WTC11 (cell line): ENCODE measurements around the gene CPT1C. TPM values are rescaled to one million over a fixed set of nuclear protein-coding genes. Genes with fewer than 3 reads are reported as not detected.
A peak's percentile ranks its signal among the peaks of the same experiment; 100 is the strongest.

Experiments used
- ATAC-seq: fragments of 200-7000 bp; cut with Tn5 transposase; 2 replicates; pipeline ENCODE4 v1.10.0; 2021; ENCODE audit warnings: mild to moderate bottlenecking, moderate library complexity
- CTCF ChIA-PET: fragments of 300-600 bp; sonication (Branson Sonifier 250); formaldehyde crosslinking; loops from one replicate; lab custom pipeline; 2021; ENCODE audit warnings: antibody characterized with exemption; lab: Charles Lee
- POLR2A ChIA-PET: fragments of 350-600 bp; sonication (Branson Sonifier 250); formaldehyde crosslinking; loops from one replicate; lab custom pipeline; 2021; ENCODE audit warnings: antibody characterized with exemption; lab: Charles Lee
- DNase-seq: peaks from one replicate; pipeline ENCODE4 v3.0.0; 2021; ENCODE audit warnings: low spot score
- H3K27ac Mint-ChIP-seq: 2 replicates; pipeline ENCODE4 v1.8.0; 2021; ENCODE audit warnings: mixed read lengths
- H3K27me3 Mint-ChIP-seq: 2 replicates; pipeline ENCODE4 v1.8.0; 2021; ENCODE audit warnings: low read depth, mild to moderate bottlenecking, moderate library complexity, mixed read lengths
- H3K36me3 Mint-ChIP-seq: 2 replicates; pipeline ENCODE4 v1.8.0; 2021; ENCODE audit warnings: mixed read lengths
- H3K4me1 Mint-ChIP-seq: 2 replicates; pipeline ENCODE4 v1.8.0; 2022; ENCODE audit warnings: mixed read lengths
- H3K4me3 Mint-ChIP-seq: 2 replicates; pipeline ENCODE4 v1.8.0; 2021; ENCODE audit warnings: mild to moderate bottlenecking, moderate library complexity, mixed read lengths
- H3K9me3 Mint-ChIP-seq: 2 replicates; pipeline ENCODE4 v1.8.0; 2021; ENCODE audit warnings: mixed read lengths
- AR ChIP-seq: fragments of 250-450 bp; sonication (Bioruptor Pico); IDR thresholded peaks from 2 replicates; pipeline ENCODE4 v1.9.0; 2021; ENCODE audit warnings: mild to moderate bottlenecking
- ATF2 ChIP-seq: sonication (generic); formaldehyde crosslinking; IDR thresholded peaks from 2 replicates; pipeline ENCODE4 v1.8.1; 2022; ENCODE audit warnings: low read depth, missing genetic modification reagents, borderline replicate concordance
- ATF6 ChIP-seq: sonication (generic); formaldehyde crosslinking; IDR thresholded peaks from 2 replicates; pipeline ENCODE4 v1.8.1; 2023; ENCODE audit warnings: mild to moderate bottlenecking, missing genetic modification reagents
- ERG ChIP-seq: fragments of 250-450 bp; sonication (Bioruptor Pico); IDR thresholded peaks from 2 replicates; pipeline ENCODE4 v1.8.0; 2021; ENCODE audit warnings: mild to moderate bottlenecking
- ETV6 ChIP-seq: sonication (generic); formaldehyde crosslinking; IDR thresholded peaks from 2 replicates; pipeline ENCODE4 v1.8.1; 2022; ENCODE audit warnings: mild to moderate bottlenecking, missing genetic modification reagents
- GTF2I ChIP-seq: fragments of 250-450 bp; sonication (Bioruptor Pico); conservative IDR thresholded peaks from 2 replicates; pipeline ENCODE4 v1.4.0; 2021; ENCODE audit warnings: mild to moderate bottlenecking
- IRF1 ChIP-seq: sonication (generic); formaldehyde crosslinking; IDR thresholded peaks from 2 replicates; pipeline ENCODE4 v1.8.0; 2023; ENCODE audit warnings: missing genetic modification reagents
- JUN ChIP-seq: sonication (generic); formaldehyde crosslinking; IDR thresholded peaks from 2 replicates; pipeline ENCODE4 v1.8.0; 2023; ENCODE audit warnings: mild to moderate bottlenecking, missing genetic modification reagents
- NFE2L1 ChIP-seq: sonication (generic); formaldehyde crosslinking; IDR thresholded peaks from 2 replicates; pipeline ENCODE4 v1.8.1; 2023; ENCODE audit warnings: missing genetic modification reagents
- NFYB ChIP-seq: sonication (generic); formaldehyde crosslinking; conservative IDR thresholded peaks from 2 replicates; pipeline ENCODE4 v1.8.0; 2022; ENCODE audit warnings: low read depth, missing genetic modification reagents
- NR3C1 ChIP-seq: sonication (generic); formaldehyde crosslinking; conservative IDR thresholded peaks from 2 replicates; pipeline ENCODE4 v1.8.1; 2023; ENCODE audit warnings: low read depth, mild to moderate bottlenecking, missing genetic modification reagents
- PREB ChIP-seq: sonication (generic); formaldehyde crosslinking; IDR thresholded peaks from 2 replicates; pipeline ENCODE4 v1.8.1; 2022; ENCODE audit warnings: mild to moderate bottlenecking, missing genetic modification reagents, moderate library complexity, borderline replicate concordance
- ZBTB43 ChIP-seq: sonication (generic); formaldehyde crosslinking; IDR thresholded peaks from 2 replicates; pipeline ENCODE4 v1.8.1; 2023; ENCODE audit warnings: mild to moderate bottlenecking, missing genetic modification reagents
- ZNF121 ChIP-seq: sonication (generic); formaldehyde crosslinking; IDR thresholded peaks from 2 replicates; pipeline ENCODE4 v1.8.0; 2023; ENCODE audit warnings: missing genetic modification reagents
- ZNF263 ChIP-seq: sonication (generic); formaldehyde crosslinking; IDR thresholded peaks from 2 replicates; pipeline ENCODE4 v1.8.1; 2022; ENCODE audit warnings: low read depth, mild to moderate bottlenecking, moderate library complexity, missing genetic modification reagents
- ZNF317 ChIP-seq: sonication (generic); formaldehyde crosslinking; IDR thresholded peaks from 2 replicates; pipeline ENCODE4 v1.8.1; 2023; ENCODE audit warnings: low read depth, mild to moderate bottlenecking, moderate library complexity, missing genetic modification reagents, borderline replicate concordance
- ZNF396 ChIP-seq: fragments of 250-450 bp; sonication (Bioruptor Pico); IDR thresholded peaks from 2 replicates; pipeline ENCODE4 v1.8.0; 2021; ENCODE audit warnings: mild to moderate bottlenecking, moderate library complexity, borderline replicate concordance
- total RNA-seq: library from RNA; stranded (reverse); gene quantifications from 3 replicates; pipeline ENCODE4 v1.2.3, GENCODE V29; 2021

The CPT1C gene
- total RNA-seq, 1 experiment from 2014 or later = 74.6 TPM

- TF ChIP-seq PREB (no peak), GTF2I (no peak), ETV6 (CRISPR knock-in tag) (no peak), ZNF396 (CRISPR knock-in tag) (no peak), ZNF263 (no peak), ERG (CRISPR knock-in tag) (no peak), AR (CRISPR knock-in tag) (no peak), NFE2L1 (CRISPR knock-in tag) (no peak), ZNF121 (CRISPR knock-in tag) (no peak), ATF6 (CRISPR knock-in tag) (no peak), IRF1 (CRISPR knock-in tag) (no peak), ATF2 (CRISPR knock-in tag) (no peak), JUN (CRISPR knock-in tag) (no peak), NR3C1 (CRISPR knock-in tag) (no peak), ZNF317 (no peak), NFYB (no peak), ZBTB43 (CRISPR knock-in tag) (no peak)
- Mint-ChIP-seq H3K27me3 (no peaks in the 10 kb centered on the region), H3K4me1 (peaks cover 31% of the 10 kb centered on the region), H3K4me3 (no peak overlapping the region), H3K36me3 (peaks cover 26% of the 10 kb centered on the region), H3K27ac (peak overlapping the region; percentile 49; the same call in 1 of the 2 replicates), H3K9me3 (no peaks in the 10 kb centered on the region)
- DNase-seq (no peak), ATAC-seq (no peak)
- POLR2A ChIA-PET = no interaction called here
- CTCF ChIA-PET = interaction anchor here (0.7 to 1.0 kb wide), 3 partner anchors 19 to 33 kb away, joined by 3 to 4 read pairs (median 3); no protein-coding TSS in a partner anchor
These were observed 45.3 kb upstream of the CPT1C start for GRCh38 chr19:49645592-49645991.
